Pancreas (tissue), 10 donors: ENCODE measurements around the gene FHIT. TPM values are rescaled to one million over a fixed set of nuclear protein-coding genes. Genes with fewer than 3 reads are reported as not detected.

Source experiments
- ATAC-seq, 4 donors: fragments of 200-7000 bp; cut with Tn5 transposase; one replicate each; pipeline versions ENCODE4 v1.8.0 to v1.9.1; 2020; ENCODE audit warnings: mild to moderate bottlenecking in 4 of 4, moderate library complexity in 4 of 4
- DNase-seq, 6 donors: peaks; one replicate each; pipeline ENCODE4 v3.0.0-alpha.2; 2020
- FAIRE-seq: peaks from 2 replicates; lab custom pipeline; 2012; peaks lifted over from hg19 to GRCh38; lab: Jason Lieb, UNC
- H3K27ac ChIP-seq, 4 donors: fragments of 200-600 bp; sonication (generic); 1 replicate in 3 of 4; 2 replicates in 1 of 4; pipeline versions ENCODE4 v1.5.0 to v1.8.0; 2020
- H3K27me3 ChIP-seq, 4 donors: fragments of 200-600 bp; one replicate each; pipeline ENCODE4 v1.8.0; 2021
- H3K36me3 ChIP-seq, 3 donors: fragments of 200-600 bp; sonication (generic) in 1 of 3; one replicate each; pipeline versions ENCODE4 v1.5.0 to v1.8.0; 2020 to 2021
- H3K4me1 ChIP-seq, 3 donors: fragments of 200-600 bp; one replicate each; pipeline ENCODE4 v1.8.0; 2021
- H3K4me3 ChIP-seq, 4 donors: fragments of 200-600 bp; sonication (generic) in 2 of 4; one replicate each; pipeline versions ENCODE4 v1.5.0 to v1.8.0; 2020 to 2021
- H3K9me3 ChIP-seq, 4 donors: fragments of 200-600 bp; one replicate each; pipeline ENCODE4 v1.8.0; 2021
- CTCF ChIP-seq, 4 donors: fragments of 200-600 bp; sonication (generic) in 3 of 4; IDR thresholded peaks; one replicate each; pipeline versions ENCODE4 v1.5.0 to v1.8.0; 2021; ENCODE audit warnings: antibody characterized with exemption in 4 of 4
- WGBS, 2 donors: extraction: QIAGEN DNeasy Blood & Tissue Kit; methylation state at CpG; one replicate each; pipeline ENCODE4 v1.1.7; 2013; 5-methylcytosine and 5-hydroxymethylcytosine counted together
- intact Hi-C, 3 donors: fragments of 100-400 bp; cut with DNase I; formaldehyde crosslinking; loops; one replicate each; pipeline versions ENCODE4 v1.11.1 to v1.14.2; 2022
- polyA plus RNA-seq, 2 donors: library from polyadenylated mRNA; stranded (reverse); fragments of 200-250 nt; gene quantifications; one replicate each; pipeline ENCODE4 v1.2.3, GENCODE V29; 2013
- total RNA-seq, 6 donors: library from RNA; stranded (reverse); fragmentation: NEBNext Ultra II Directional in 4 of 6; extraction: Animal tissue kit (Norgen Biotek cat#: 25700) in 4 of 6; gene quantifications; one replicate each; pipeline versions ENCODE4 v1.2.1 to v1.2.4, GENCODE V29; 2021 to 2023
- donor health status: healthy with polysubstance abuse.
- donor health status: DM: no; HTN: no; CAD: no; lungs with moderate emphysema.
- donor health status: DM: no; HTN: no; CAD: no.
- donor health status: control.
- donor health status: control.
- donor health status: Bipolar disorder and iron deficiency.
- donor health status: DM: yes; HTN: yes; CAD: no.
- donor health status: DM: no; HTN: no; CAD: no.
- donor health status: DM: no; HTN: no; CAD: no.
- donor health status: DM: yes; HTN: yes; CAD: no.

The FHIT gene
- total and polyA plus RNA-seq, 8 donors, result 4.8 to 15.7 (median 8.0) TPM

DNA sequence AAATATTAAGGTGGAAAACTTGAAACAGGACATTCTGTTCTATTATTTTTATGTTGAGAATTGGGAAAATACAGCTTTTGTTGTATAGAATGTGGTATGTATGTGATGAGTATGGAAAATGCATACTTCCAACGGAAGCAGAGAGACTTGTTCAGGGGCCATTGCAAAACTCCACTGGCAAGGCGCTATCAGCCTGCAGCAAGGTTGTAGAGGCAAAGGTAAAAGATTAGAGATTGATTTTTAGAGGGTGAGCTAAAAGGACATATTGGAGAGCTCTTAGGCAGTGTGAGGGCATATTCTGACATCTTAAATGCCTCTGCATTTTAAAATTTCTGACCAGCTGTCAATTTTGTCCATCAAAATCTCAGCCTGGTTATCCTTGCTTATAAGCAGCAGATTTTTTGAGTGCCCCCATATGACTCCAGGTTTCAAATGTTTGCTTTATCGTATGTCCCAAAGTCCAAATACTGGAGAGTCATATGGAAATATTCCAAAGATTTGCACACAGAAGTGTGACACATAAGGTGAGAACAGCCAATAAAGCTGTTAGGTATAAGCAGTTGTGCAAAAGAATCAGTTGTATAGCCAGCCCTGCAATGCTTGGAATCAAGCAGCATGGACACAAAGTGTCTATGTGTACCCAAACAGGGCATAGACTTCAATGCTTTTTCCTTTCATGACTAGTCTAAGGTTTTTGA is 829.4 kb downstream of the FHIT start:
- peak in 1 of 4 donors; percentile 54 for ATAC-seq
- 41 to 42% methylated on average over 3 of the region's 3 CpGs for WGBS, 2 donors
- Histone ChIP-seq H3K27me3 (no peaks in the 10 kb centered on the region), H3K4me1 (peaks cover 0 to 6% (median 4%) of the 10 kb centered on the region in 3 donors), H3K9me3 (no peaks in the 10 kb centered on the region), H3K36me3 (no peaks in the 10 kb centered on the region), H3K4me3 (no peak overlapping the region), H3K27ac (no peak overlapping the region)
- no peak for TF ChIP-seq CTCF (IDR thresholded peaks at IDR 0.05)
- DNase-seq, result no peak
- intact Hi-C loops, result no loop called here
- no peak for FAIRE-seq

- intact Hi-C loops, result no loop called here
- Histone ChIP-seq H3K27me3 (no peaks in the 10 kb centered on the region), H3K4me1 (peaks cover 0 to 6% (median 4%) of the 10 kb centered on the region in 3 donors), H3K36me3 (no peaks in the 10 kb centered on the region), H3K9me3 (no peaks in the 10 kb centered on the region), H3K27ac (no peak overlapping the region), H3K4me3 (no peak overlapping the region)
- DNase-seq, result no peak
- whole genome bisulfite sequencing, 2 donors, result 78 to 82% methylated on average over 4 of the region's 4 CpGs
- no peak for FAIRE-seq
- TF ChIP-seq CTCF (IDR thresholded peaks at IDR 0.05), result no peak
- ATAC-seq, result no peak
Measured at GRCh38 chr3:60417576-60417975, 833.7 kb downstream of the FHIT start.

GRCh38 chr3:60414011-60414410 is 837.2 kb downstream of the FHIT start:
- no peak overlapping the region for H3K27ac ChIP-seq
- intact Hi-C loops, result no loop called here
- DNase-seq (no peak), ATAC-seq (no peak), FAIRE-seq (no peak)
- H3K9me3 ChIP-seq, result no peaks in the 10 kb centered on the region
- no peak overlapping the region for H3K4me3 ChIP-seq
- no peaks in the 10 kb centered on the region for H3K36me3 ChIP-seq
- whole genome bisulfite sequencing, 2 donors, result 91 to 94% methylated on average over 4 of the region's 4 CpGs
- H3K27me3 ChIP-seq, result no peaks in the 10 kb centered on the region
- TF ChIP-seq CTCF (IDR thresholded peaks at IDR 0.05), result no peak
- peaks cover 0 to 9% (median 6%) of the 10 kb centered on the region in 3 donors for H3K4me1 ChIP-seq

GRCh38 chr3:60413551-60413950 is 837.7 kb downstream of the FHIT start:
- no peak for TF ChIP-seq CTCF (IDR thresholded peaks at IDR 0.05)
- FAIRE-seq (no peak), ATAC-seq (no peak)

GRCh38 chr3:60403866-60404265 is 847.4 kb downstream of the FHIT start:
- no peaks in the 10 kb centered on the region for H3K27me3 ChIP-seq
- FAIRE-seq, result no peak
- no peak overlapping the region for H3K27ac ChIP-seq
- TF ChIP-seq CTCF (IDR thresholded peaks at IDR 0.05), result no peak
- no peaks in the 10 kb centered on the region for H3K4me1 ChIP-seq
- no peak for DNase-seq
- no peaks in the 10 kb centered on the region for H3K36me3 ChIP-seq
- intact Hi-C loops, result no loop called here
- ATAC-seq, result no peak
- WGBS, 2 donors, result 87 to 89% methylated on average over 4 of the region's 4 CpGs
- H3K9me3 ChIP-seq, result no peaks in the 10 kb centered on the region
- H3K4me3 ChIP-seq, result no peak overlapping the region

More at GRCh38 chr3:60413551-60413950, 837.7 kb downstream of the FHIT start:
- intact Hi-C loops, result no loop called here
- 90 to 100% methylated on average over 1 of the region's 1 CpG for WGBS, 2 donors
- no peak for DNase-seq
- H3K4me1 ChIP-seq, result peaks cover 0 to 9% (median 6%) of the 10 kb centered on the region in 3 donors
- H3K27me3 ChIP-seq, result no peaks in the 10 kb centered on the region
- H3K9me3 ChIP-seq, result no peaks in the 10 kb centered on the region
- no peak overlapping the region for H3K4me3 ChIP-seq
- no peak overlapping the region for H3K27ac ChIP-seq
- H3K36me3 ChIP-seq, result no peaks in the 10 kb centered on the region
